ES-I3 (cell line): ENCODE measurements around the gene PHAF1.

Source experiments
- H3K36me3 ChIP-seq: 2 replicates; pipeline ENCODE4 v1.6.1; 2013; ENCODE audit warnings: mild to moderate bottlenecking, low read length, control low read depth, moderate library complexity; ENCODE audit not compliant: insufficient read depth
- H3K4me1 ChIP-seq: 2 replicates; pipeline ENCODE4 v1.6.1; 2013; ENCODE audit warnings: mild to moderate bottlenecking, control low read depth, low read length; ENCODE audit not compliant: insufficient read depth
- H3K9ac ChIP-seq: 2 replicates; pipeline ENCODE4 v1.6.1; 2013; ENCODE audit warnings: low read depth, mild to moderate bottlenecking, low read length, moderate library complexity
- H3K9me3 ChIP-seq: 2 replicates; pipeline ENCODE4 v1.6.1; 2013; ENCODE audit warnings: mild to moderate bottlenecking, low read length, moderate library complexity; ENCODE audit not compliant: control insufficient read depth, insufficient read depth

Gene PHAF1

GRCh38 chr16:67091906-67092566 is 17.7 kb upstream of the PHAF1 start:
- Histone ChIP-seq H3K9me3 (no peaks in the 10 kb centered on the region), H3K36me3 (no peaks in the 10 kb centered on the region), H3K4me1 (no peaks in the 10 kb centered on the region), H3K9ac (no peak overlapping the region)

- Histone ChIP-seq H3K9ac (no peak overlapping the region), H3K36me3 (no peaks in the 10 kb centered on the region), H3K4me1 (no peaks in the 10 kb centered on the region), H3K9me3 (no peaks in the 10 kb centered on the region)
These were observed 16.5 kb upstream of the PHAF1 start for GRCh38 chr16:67093098-67093726.

- Histone ChIP-seq H3K36me3 (no peaks in the 10 kb centered on the region), H3K9me3 (no peaks in the 10 kb centered on the region), H3K9ac (no peak overlapping the region), H3K4me1 (no peaks in the 10 kb centered on the region)
These were observed 11.1 kb upstream of the PHAF1 start for GRCh38 chr16:67098599-67098998.

GRCh38 chr16:67100569-67101310 is 9.0 kb upstream of the PHAF1 start:
- Histone ChIP-seq H3K4me1 (no peaks in the 10 kb centered on the region), H3K9ac (no peak overlapping the region), H3K36me3 (no peaks in the 10 kb centered on the region), H3K9me3 (no peaks in the 10 kb centered on the region)

- no peaks in the 10 kb centered on the region for H3K36me3 ChIP-seq
- no peak overlapping the region for H3K9ac ChIP-seq
- no peaks in the 10 kb centered on the region for H3K4me1 ChIP-seq
- H3K9me3 ChIP-seq, result no peaks in the 10 kb centered on the region
These were observed 8.2 kb upstream of the PHAF1 start for GRCh38 chr16:67101311-67102082.

GRCh38 chr16:67104061-67104460 is 5.7 kb upstream of the PHAF1 start:
- no peak overlapping the region for H3K9ac ChIP-seq
- H3K36me3 ChIP-seq, result no peaks in the 10 kb centered on the region
- no peaks in the 10 kb centered on the region for H3K9me3 ChIP-seq
- no peaks in the 10 kb centered on the region for H3K4me1 ChIP-seq

GRCh38 chr16:67104845-67105244 is 4.9 kb upstream of the PHAF1 start:
- no peaks in the 10 kb centered on the region for H3K36me3 ChIP-seq
- H3K4me1 ChIP-seq, result no peaks in the 10 kb centered on the region
- H3K9me3 ChIP-seq, result no peaks in the 10 kb centered on the region
- H3K9ac ChIP-seq, result no peak overlapping the region

GRCh38 chr16:67105246-67105645 is 4.5 kb upstream of the PHAF1 start:
- no peaks in the 10 kb centered on the region for H3K9me3 ChIP-seq
- no peaks in the 10 kb centered on the region for H3K36me3 ChIP-seq
- H3K9ac ChIP-seq, result no peak overlapping the region
- no peaks in the 10 kb centered on the region for H3K4me1 ChIP-seq

- Histone ChIP-seq H3K36me3 (no peaks in the 10 kb centered on the region), H3K9ac (no peak overlapping the region), H3K4me1 (peaks cover 2% of the 10 kb centered on the region; the same call in 1 of the 2 replicates), H3K9me3 (no peaks in the 10 kb centered on the region)
These were observed 3.9 kb upstream of the PHAF1 start for GRCh38 chr16:67105881-67106280.

- Histone ChIP-seq H3K9ac (peak overlapping the region; percentile 82; the same call in 1 of the 2 replicates), H3K36me3 (no peaks in the 10 kb centered on the region), H3K4me1 (peaks cover 7% of the 10 kb centered on the region; the same call in 1 of the 2 replicates), H3K9me3 (no peaks in the 10 kb centered on the region)
These were observed 1.3 kb upstream of the PHAF1 start for GRCh38 chr16:67108489-67108888.

GRCh38 chr16:67108931-67109406 is 772 bp upstream of the PHAF1 start:
- no peaks in the 10 kb centered on the region for H3K9me3 ChIP-seq
- H3K9ac ChIP-seq, result peak overlapping the region; percentile 82
- H3K36me3 ChIP-seq, result no peaks in the 10 kb centered on the region
- peaks cover 7% of the 10 kb centered on the region; the same call in 1 of the 2 replicates for H3K4me1 ChIP-seq

GRCh38 chr16:67111951-67112444 is 2.3 kb downstream of the PHAF1 start:
- no peaks in the 10 kb centered on the region for H3K9me3 ChIP-seq
- no peaks in the 10 kb centered on the region for H3K36me3 ChIP-seq
- no peak overlapping the region for H3K9ac ChIP-seq
- H3K4me1 ChIP-seq, result peaks cover 12% of the 10 kb centered on the region; the same call in 1 of the 2 replicates

- H3K9ac ChIP-seq, result no peak overlapping the region
- H3K36me3 ChIP-seq, result no peaks in the 10 kb centered on the region
These were observed 3.1 kb downstream of the PHAF1 start for GRCh38 chr16:67112591-67113399.

More at GRCh38 chr16:67112591-67113399, 3.1 kb downstream of the PHAF1 start:
- Histone ChIP-seq H3K4me1 (peaks cover 12% of the 10 kb centered on the region; the same call in 1 of the 2 replicates), H3K9me3 (no peaks in the 10 kb centered on the region)
